ENCODE measurements around the gene SMURF2.

Gene SMURF2

GRCh38 chr17:64689106-64689505, 27.0 kb upstream of the SMURF2 start:
- TF ChIP-seq EGR1 (IDR thresholded peaks at IDR 0.05) (no peak), TAF1 (IDR thresholded peaks at IDR 0.05; ENCODE audit: low read depth) (no peak), USF1 (IDR thresholded peaks at IDR 0.05) (0 out of 2 replicates have a peak, but pooled peaks have one; percentile 25), RAD21 (IDR thresholded peaks at IDR 0.05; ENCODE audit: low read depth) (no peak), MAX (IDR thresholded peaks at IDR 0.05) (peak; percentile 58), FOXM1 (IDR thresholded peaks at IDR 0.05; ENCODE audit: borderline replicate concordance, low read depth) (no peak), TCF12 (IDR thresholded peaks at IDR 0.05; ENCODE audit: low read depth) (peak; percentile 88), CEBPB (IDR thresholded peaks at IDR 0.05) (no peak), EP300 (IDR thresholded peaks at IDR 0.05; ENCODE audit: borderline replicate concordance) (peak; percentile 48; the same call in 1 of the 2 replicates), NFIC (IDR thresholded peaks at IDR 0.05) (peak; percentile 88), ZBTB7A (IDR thresholded peaks at IDR 0.05; ENCODE audit: low read depth) (no peak), CREB1 (IDR thresholded peaks at IDR 0.05; ENCODE audit: low read depth) (no peak), TEAD4 (IDR thresholded peaks at IDR 0.05) (peak; percentile 65)

GRCh38 chr17:64688481-64688880, 26.4 kb upstream of the SMURF2 start:
- no peak for TF ChIP-seq TCF12 (IDR thresholded peaks at IDR 0.05; ENCODE audit: low read depth)
- TF ChIP-seq EP300 (IDR thresholded peaks at IDR 0.05; ENCODE audit: borderline replicate concordance) = no peak
- no peak for TF ChIP-seq TEAD4 (IDR thresholded peaks at IDR 0.05)
- TF ChIP-seq CREB1 (IDR thresholded peaks at IDR 0.05; ENCODE audit: low read depth) = no peak
- no peak for TF ChIP-seq MAX (IDR thresholded peaks at IDR 0.05)
- TF ChIP-seq EGR1 (IDR thresholded peaks at IDR 0.05) = no peak
- TF ChIP-seq TAF1 (IDR thresholded peaks at IDR 0.05; ENCODE audit: low read depth) = no peak
- no peak for TF ChIP-seq REST (IDR thresholded peaks at IDR 0.05; ENCODE audit: low read depth)
- no peak for TF ChIP-seq ZBTB7A (IDR thresholded peaks at IDR 0.05; ENCODE audit: low read depth)
- TF ChIP-seq USF1 (IDR thresholded peaks at IDR 0.05) = no peak
- TF ChIP-seq RAD21 (IDR thresholded peaks at IDR 0.05; ENCODE audit: low read depth) = no peak
- TF ChIP-seq YY1 (IDR thresholded peaks at IDR 0.05; ENCODE audit: low read depth) = no peak
- TF ChIP-seq FOXM1 (IDR thresholded peaks at IDR 0.05; ENCODE audit: borderline replicate concordance, low read depth) = no peak
- no peak for TF ChIP-seq CEBPB (IDR thresholded peaks at IDR 0.05)
- no peak for TF ChIP-seq NFIC (IDR thresholded peaks at IDR 0.05)

- TF ChIP-seq NFIC (IDR thresholded peaks at IDR 0.05) (no peak), ZBTB7A (IDR thresholded peaks at IDR 0.05; ENCODE audit: low read depth) (no peak), TEAD4 (IDR thresholded peaks at IDR 0.05) (no peak), TCF12 (IDR thresholded peaks at IDR 0.05; ENCODE audit: low read depth) (no peak), EGR1 (IDR thresholded peaks at IDR 0.05) (no peak), REST (IDR thresholded peaks at IDR 0.05; ENCODE audit: low read depth) (no peak), TAF1 (IDR thresholded peaks at IDR 0.05; ENCODE audit: low read depth) (no peak), USF1 (IDR thresholded peaks at IDR 0.05) (no peak), EP300 (IDR thresholded peaks at IDR 0.05; ENCODE audit: borderline replicate concordance) (no peak), MAX (IDR thresholded peaks at IDR 0.05) (no peak), CEBPB (IDR thresholded peaks at IDR 0.05) (no peak), RAD21 (IDR thresholded peaks at IDR 0.05; ENCODE audit: low read depth) (no peak), CREB1 (IDR thresholded peaks at IDR 0.05; ENCODE audit: low read depth) (no peak)
Observed at GRCh38 chr17:64687961-64688360, 25.9 kb upstream of the SMURF2 start.

GRCh38 chr17:64687376-64687775, 25.3 kb upstream of the SMURF2 start:
- TF ChIP-seq EGR1 (IDR thresholded peaks at IDR 0.05) (no peak), NFIC (IDR thresholded peaks at IDR 0.05) (no peak), EP300 (IDR thresholded peaks at IDR 0.05; ENCODE audit: borderline replicate concordance) (no peak), TAF1 (IDR thresholded peaks at IDR 0.05; ENCODE audit: low read depth) (no peak), TCF12 (IDR thresholded peaks at IDR 0.05; ENCODE audit: low read depth) (no peak), MAX (IDR thresholded peaks at IDR 0.05) (no peak), TEAD4 (IDR thresholded peaks at IDR 0.05) (no peak), ZBTB7A (IDR thresholded peaks at IDR 0.05; ENCODE audit: low read depth) (no peak), USF1 (IDR thresholded peaks at IDR 0.05) (no peak), REST (IDR thresholded peaks at IDR 0.05; ENCODE audit: low read depth) (no peak), FOXM1 (IDR thresholded peaks at IDR 0.05; ENCODE audit: borderline replicate concordance, low read depth) (no peak), CREB1 (IDR thresholded peaks at IDR 0.05; ENCODE audit: low read depth) (no peak), YY1 (IDR thresholded peaks at IDR 0.05; ENCODE audit: low read depth) (no peak)
